Erythroblast (primary cell): Measurements from ENCODE around the gene INCENP.

Experiments
- GATA1 ChIP-seq: IDR thresholded peaks from 2 replicates; pipeline ENCODE4 v1.6.1; 2011; ENCODE audit warnings: low read depth, mild to moderate bottlenecking, control low read depth, low read length, moderate library complexity
- POLR2A ChIP-seq: IDR thresholded peaks from 2 replicates; pipeline ENCODE4 v1.6.1; 2011; ENCODE audit warnings: mild to moderate bottlenecking, low read length

DNA sequence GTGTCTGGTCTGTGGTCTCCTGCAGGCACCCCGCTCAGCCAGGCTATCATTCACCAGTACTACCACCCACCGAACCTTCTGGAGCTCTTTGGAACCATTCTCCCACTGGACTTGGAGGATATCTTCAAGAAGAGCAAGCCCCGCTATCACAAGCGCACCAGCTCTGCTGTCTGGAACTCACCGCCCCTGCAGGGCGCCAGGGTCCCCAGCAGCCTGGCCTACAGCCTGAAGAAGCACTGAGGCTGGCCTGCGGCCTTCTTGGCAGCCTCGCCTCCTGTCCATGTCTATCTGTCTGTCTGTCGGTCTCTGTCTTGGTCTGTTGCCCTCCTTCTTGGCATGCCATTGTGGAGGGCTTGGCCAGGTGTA, 27.9 kb downstream of the INCENP start:
- no peak for TF ChIP-seq POLR2A
- TF ChIP-seq GATA1 = no peak
